ENCODE data around the gene COL15A1.
"Not testable (repeated sequence)": the region's sequence is repeated elsewhere in the genome, so short reads cannot be mapped to it uniquely, and the experiment has no call there.

The COL15A1 gene

DNA sequence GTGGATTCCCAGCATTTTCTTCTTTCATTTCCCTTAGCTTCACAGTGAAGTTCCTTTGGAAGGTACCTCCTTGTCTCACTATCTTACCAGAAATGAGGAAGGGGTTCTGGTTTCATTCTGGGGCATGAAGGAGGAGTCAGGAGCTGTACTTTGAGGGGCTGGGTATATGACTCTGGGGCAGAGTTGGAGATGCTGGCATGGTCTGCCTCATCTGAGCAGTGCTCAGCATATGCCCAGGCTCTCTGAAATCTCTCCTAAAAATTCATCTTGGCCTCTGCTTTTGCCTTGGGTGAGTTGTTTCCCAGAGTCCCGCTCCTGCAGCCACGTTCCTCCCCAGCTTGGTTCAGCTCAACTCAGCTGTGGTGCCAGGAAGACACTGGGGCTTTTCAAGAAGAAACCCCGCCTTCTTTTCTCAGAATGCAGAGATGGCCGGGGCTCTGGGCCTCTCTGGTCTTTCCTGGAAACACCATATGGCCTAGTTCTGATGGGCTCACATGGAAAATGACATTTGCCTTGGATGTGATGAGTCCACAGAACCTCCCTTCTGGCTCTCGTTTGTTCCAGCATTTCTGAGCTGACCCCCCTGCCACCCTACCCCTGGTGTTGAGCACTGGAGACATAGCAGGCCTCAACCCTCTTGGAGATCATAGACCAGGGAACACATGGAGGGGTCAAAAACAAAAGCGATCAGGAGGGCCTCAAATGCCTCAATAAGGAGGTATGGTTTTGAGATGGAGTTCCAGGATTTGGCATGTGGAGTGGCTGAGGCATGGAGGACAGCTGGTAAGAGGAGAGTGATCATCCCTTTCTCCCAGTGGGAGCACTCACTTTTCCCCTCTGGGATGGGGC is 149.2 kb downstream of the COL15A1 start:
- DNase-seq, result peak; percentile 37

DNA sequence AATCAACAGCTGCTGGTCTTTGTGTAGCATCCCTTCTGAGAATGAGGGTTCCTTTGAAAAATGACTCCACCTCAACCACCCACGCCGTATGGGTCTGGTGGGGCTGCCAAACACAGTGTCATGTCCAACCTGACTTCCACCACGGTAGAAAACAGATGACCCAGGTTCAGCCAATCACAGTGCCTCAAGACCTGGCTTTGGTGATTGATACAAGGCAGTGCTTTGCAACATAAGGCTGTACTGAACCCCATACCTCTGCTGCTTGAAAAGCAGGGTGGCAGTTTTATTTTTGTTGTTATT is 149.7 kb downstream of the COL15A1 start:
- peak; percentile 14 for DNase-seq

DNA sequence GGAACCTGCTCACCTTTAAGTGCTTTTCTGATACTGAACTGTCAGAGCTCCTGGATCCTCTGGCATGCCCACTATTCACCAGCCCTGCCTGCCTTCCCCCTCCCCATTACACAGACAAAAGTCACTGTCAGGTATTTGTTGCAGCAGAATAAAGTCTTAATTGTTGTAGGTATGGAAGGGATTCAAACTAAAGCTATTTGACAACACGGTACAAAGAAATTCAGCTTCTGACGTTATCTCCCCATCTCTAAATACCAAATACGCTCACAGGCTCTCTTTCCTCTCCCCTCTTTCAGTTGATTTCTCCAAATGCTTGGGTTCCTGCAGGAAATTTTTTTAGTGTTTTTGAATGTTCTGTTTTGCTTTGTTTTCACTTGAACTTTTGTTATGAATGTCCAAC is 151.9 kb downstream of the COL15A1 start:
- DNase-seq, result no peak

DNA sequence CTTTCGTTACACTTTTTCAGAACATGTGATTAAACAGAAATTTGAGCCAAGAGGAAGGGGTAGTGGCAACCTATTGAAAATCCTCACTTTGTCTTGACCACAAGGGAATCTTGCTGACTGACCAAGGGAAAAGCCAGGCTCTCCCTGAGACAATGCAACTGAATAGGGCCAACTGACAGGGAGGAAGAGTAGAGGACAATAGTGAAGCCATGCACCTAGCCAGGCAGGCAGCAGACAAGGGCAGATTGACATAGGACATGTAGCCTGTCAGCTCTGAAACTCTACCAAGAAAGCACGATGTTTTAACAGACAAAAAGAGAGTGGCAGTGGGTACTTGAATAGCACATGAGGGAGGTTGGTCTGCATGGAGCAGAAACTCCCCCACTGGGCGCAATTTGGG is 152.7 kb downstream of the COL15A1 start:
- no peak for DNase-seq

DNA sequence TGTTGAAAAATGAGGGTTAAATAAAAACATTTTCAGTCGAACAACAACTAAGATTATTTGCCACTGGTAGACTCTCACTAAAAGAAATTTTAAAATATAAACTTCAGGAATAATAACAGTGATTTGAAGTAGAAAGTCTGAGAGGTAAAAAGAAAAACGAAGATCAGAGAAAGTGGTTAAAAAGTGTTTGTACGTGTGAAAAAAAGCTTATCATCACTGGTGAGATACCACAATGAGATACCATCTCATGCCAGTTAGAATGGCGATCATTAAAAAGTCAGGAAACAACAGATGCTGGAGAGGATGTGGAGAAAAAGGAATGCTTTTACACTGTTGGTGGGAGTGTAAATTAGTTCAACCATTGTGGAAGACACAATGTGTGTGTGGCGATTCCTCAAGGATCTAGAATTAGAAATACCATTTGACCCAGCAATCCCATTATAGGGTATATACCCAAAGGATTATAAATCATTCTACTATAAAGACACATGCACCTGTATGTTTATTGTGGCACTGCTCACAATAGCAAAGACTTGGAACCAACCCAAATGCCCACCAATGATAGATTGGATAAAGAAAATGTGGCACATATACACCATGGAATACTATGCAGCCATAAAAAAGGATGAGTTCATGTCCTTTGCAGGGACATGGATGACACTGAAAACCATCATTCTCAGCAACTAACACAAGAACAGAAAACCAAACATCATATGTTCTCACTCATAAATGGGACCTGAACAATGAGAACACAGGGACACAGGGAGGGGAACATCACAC is 156.3 kb downstream of the COL15A1 start:
- DNase-seq, result not testable (repeated sequence)

DNA sequence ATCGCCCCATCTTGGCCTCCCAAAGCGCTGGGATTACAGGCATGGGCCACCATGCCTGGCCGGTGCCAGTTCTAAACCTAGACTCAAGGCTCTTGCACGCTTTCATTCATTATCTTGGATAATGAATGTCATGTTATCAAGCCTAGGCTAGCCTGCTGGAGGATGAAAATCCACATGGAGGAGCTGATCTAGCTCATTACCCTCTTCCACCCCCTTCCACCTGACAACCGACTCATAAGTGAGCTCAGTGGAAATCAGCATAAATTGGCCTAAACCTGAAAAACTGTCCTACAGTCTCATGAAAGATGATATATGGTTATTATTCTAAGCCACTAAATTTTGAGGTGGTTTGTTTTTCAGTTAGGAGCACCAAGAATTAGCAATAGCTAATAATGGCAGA is 157.6 kb downstream of the COL15A1 start:
- no peak for DNase-seq

DNA sequence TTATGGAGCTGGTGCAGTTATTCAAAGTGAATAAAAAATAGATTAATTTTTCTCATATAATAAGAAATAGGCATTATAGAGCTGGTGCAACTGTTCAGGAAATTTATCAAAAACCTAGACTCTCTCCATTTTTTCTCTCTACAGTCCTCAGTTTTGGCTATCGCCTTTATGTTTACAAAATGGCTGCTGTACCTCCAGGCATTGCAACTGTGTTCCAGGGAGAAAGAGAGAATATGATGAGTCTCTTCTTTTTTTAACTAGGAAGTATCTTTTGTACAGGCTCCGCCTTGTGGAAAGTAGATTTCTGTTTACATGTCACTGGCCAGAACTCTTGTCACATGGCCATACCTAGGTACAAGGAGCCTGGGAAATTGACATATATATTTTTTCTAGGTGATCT is 158.1 kb downstream of the COL15A1 start:
- DNase-seq, result no peak

DNA sequence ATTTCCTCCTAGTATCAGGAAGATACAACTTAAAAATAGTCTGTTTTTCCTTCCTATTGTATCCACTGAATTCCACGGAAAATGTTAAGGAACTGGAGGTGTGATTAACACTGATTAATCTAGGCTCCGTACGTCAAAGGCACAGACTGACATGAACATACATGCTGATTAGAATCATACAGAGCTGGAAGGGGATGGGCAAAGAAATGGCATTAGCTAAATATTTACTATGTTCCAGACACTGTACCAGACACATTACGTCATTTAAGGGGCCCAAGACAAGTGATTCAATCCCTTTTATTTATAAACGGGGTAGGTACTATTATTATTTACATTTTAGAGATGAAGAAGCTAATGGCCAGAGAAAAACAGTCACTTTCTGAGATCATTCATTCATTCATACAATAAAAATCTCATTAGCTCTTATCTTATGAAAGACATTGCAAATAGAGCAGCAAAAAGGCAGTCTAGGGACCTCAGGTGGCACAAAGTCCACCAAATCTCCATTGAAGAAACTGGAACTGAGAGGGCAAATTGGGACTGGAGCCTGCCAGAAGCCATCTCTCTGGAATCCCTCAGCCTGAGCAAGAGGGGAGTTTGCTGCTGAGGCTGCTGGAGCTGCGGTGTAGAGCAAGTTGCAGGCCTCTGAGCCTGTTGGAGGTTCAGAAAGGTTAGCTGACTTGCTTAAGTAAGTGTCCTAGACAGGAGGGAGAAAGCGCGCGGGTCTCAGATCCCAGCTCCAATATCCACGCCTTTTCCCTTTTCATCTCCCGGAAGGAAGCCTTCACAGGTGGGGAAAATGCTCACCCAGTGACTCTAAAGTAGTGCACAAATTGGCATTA is 159.6 kb downstream of the COL15A1 start:
- no peak for DNase-seq

DNA sequence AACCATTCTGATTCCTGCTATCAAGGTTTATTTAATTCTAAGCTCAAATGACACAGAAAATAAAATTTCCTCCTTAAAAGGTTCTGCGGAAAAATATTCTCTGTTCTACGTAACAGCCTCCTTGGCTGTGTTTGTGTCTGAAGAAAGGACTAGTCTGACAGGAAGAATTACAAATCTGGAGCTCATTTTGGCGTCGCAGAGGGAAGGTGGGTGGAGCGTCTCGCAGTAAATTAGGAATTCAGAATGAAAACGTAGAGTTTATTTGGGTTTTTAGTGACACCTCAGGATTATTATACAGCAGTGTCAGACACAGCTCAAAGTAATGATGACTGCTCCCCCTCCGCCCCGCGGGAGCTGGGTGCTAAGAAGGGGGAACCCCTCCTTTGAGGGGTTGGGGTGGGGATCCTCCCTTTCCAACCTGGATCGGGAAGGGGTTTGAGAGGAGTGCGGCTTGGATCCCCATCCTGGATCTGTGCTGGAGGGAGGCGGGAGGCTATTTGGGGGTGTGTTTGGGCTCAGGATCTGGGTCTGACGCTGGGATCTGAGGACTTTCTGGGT is 160.3 kb downstream of the COL15A1 start:
- no peak for DNase-seq

DNA sequence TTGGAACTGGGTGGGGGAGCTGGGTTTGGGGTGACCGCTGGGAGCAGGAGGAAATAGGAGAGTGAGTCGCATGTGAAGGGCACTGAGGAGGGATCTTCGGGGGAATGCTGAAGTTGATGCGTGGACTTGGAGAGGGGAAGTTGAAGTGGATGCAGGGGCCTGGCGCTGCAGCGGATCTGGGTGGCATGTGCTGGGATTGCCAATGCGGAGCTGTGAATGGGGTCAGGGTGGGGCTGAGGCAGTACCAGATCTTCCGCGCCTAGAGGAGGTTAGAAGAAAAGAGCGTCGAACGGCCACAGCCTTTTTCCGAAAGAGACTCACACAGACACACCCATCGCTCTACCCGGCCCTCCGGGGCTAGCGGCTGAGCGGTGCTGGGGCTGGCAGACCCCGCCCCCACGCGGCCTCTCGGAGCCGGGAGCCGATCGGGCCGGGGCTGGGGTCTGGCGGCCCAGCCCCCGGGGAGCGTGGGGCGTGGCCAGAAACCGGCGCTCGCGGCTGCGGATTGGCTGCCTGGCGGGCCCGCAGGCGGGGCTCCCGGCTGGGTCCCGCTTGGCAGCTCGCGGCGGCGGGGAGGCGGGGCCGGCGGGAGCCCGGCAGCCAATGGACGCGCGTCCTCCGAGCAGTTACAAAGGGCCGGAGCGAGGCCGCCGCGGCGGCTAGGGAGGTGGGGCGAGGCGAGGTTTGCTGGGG is 160.9 kb downstream of the COL15A1 start, which contains the start of gene TGFBR1:
Gene TGFBR1, plus strand, starts transcription at position 655 of the 693 bp plus-strand sequence. CDS start 93 bp downstream, outside the sequence.
- DNase-seq, result peak; percentile 94

DNA sequence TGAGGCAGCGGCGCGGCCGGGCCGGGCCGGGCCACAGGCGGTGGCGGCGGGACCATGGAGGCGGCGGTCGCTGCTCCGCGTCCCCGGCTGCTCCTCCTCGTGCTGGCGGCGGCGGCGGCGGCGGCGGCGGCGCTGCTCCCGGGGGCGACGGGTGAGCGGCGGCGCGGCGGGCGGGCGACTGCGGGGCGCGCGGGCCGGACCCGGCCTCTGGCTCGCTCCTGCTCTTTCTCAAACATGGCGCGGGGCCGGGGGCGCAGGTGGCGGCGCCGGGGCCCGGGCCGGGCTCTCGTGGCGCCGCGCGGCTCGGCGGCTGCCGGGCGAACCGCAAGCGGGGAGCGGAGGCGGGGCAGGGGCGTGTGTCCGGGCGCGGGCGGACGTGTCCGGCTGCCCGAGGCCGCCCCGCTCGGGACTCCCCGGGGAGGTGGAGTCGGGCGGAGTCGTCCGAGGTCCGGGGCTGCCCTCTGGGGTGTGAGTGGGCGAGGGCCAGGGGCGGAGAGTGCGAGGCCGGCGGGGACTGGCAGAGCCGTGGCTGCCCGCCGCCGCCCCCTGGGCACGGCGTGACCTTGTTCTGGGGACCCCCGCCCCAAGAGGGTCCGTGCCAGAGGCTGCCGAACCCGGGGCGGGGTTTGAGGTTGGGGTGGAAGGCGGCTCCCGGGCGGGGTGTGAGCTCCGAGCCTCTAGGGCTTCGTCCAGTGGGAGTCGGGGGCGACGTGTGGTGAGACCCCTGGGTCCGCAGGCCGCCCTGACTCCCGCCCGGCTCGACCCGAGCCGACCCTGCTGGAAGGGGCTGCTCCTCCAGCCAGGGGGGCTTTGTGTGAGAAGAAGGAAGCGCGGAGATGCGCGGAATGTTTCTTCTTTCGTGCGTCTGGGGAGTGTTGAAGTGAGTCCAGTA is 161.7 kb downstream of the COL15A1 start:
- peak; percentile 43 for DNase-seq

DNA sequence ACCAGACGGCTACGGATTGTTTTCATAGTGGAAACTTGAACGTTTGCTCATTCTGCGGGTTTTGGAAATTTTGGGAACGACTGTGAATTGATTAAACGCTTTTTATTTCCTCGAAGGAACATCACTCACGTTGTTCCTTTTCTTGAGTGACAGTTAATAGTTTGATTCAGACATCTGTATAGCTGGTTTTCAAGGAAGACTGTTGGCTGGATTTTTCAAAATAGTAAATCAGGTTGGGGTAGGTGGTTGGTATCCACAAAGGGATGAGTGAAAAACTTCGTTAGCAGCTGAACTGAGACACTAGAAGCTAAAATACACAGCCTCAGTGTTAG is 162.3 kb downstream of the COL15A1 start:
- DNase-seq, result no peak

DNA sequence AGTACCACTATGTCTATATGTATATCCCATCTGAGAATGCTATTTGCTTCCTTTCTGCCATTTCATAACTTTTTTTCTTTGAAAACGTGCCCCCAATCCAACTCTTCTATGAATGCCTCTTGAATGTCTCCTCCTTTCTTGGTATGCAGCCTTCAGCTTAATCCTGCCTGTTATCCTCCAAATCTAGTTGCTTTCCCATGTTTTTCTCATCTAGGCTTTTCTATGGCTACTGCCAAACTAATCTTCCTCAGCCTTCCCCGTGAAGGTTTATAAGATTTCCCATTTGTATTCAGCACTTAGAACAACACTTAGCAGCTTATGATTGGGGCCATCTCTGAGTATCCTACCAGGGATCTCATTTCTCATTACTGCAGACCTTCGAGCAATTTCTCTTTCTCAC is 163.7 kb downstream of the COL15A1 start:
- no peak for DNase-seq

DNA sequence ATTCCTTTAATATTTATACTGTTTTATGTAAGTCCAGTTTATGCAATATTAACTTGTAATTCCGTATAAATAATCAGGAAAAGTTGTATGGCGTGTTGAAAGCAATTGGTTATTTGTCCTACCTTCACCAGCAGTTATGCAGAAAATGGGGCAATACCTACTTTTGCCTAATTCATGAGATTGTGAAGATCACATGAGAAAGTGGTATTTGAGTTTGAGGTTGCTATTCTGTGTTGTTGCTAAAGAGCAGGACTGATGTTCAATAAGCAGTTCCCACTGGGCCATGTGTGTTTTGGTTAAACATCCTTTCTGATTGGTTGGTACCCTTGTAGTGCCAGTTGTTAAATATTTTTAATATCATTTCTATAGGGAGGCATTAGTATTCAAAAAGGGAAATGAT is 164.4 kb downstream of the COL15A1 start:
- no peak for DNase-seq

DNA sequence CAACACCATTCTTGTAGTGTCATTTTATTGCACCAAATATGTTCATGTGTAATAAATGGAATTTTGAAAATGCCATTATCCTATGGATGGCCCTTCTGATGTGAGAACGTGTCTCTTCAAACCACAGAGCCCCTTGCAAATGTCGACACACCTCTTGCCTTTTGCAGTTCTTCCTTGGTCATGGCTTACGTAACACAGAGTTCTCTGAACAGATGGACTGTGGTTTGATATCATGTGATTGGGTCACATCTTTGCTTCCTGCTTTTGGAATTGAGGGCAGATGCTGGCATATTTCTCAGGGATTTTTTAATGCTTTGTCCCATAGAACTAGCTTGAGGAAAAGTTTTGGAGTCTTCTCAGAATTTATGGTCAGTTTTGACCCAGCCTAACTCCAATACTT is 165.8 kb downstream of the COL15A1 start:
- no peak for DNase-seq

DNA sequence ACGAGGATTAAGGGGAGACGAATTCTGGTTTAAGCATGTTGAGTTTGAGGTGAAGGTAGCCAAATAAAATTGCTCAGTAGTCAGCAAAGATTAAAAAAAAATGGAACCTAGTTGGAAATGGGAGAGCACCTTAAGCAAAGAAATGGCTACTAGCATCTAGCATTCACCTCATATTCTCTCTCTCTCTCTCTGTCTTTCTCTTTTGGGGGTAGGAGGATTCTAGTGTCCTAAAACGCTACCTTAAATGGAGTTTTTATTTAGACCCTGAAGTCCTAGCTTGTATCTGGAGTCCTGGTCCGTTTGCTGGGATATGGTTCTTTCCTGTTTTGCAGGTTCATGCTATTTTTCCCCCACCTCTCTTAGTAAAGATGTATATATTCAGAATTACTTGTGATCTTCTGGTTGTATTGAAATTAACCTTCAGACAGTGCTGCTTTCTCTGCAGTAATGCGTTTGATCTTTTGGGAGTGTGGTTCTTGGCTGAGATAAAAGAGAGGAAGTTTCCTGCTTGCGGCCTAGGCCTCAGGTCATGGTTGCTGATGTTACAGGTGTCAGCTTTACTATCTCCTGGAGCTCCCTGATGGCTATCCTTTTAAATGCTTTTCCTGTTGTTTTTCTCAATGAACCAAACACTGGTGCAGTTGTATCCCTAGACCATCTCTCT is 169.2 kb downstream of the COL15A1 start:
- peak; percentile 24 for DNase-seq

DNA sequence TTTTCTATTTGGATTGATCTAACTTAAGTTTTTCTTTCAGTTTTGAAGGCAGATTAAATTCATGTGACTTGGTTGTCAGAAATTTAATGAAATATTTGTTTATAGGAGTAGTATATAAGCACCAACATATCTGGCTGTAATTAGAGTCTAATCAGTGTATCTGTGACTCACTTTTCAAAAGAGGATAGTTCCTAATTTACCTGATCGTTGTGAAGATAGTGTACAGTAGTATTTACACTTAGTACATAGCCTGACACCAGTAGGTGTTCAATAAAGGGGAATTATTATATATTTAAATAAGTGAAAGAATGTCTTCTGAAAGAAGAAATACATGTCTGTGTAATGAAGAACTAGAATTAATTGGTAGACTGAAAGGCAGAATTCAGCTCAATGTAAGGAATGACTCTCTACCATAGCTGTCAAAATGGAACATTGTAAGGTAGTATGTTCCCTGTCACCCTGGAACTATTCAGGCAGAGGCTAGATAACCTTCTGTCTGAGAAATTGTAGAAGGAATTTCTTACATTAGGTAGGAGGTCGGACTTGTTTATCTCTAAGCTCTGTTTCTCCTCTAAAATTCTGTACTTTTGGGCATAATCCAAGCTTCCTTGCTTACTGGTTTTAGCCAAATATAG is 169.8 kb downstream of the COL15A1 start:
- DNase-seq, result no peak

DNA sequence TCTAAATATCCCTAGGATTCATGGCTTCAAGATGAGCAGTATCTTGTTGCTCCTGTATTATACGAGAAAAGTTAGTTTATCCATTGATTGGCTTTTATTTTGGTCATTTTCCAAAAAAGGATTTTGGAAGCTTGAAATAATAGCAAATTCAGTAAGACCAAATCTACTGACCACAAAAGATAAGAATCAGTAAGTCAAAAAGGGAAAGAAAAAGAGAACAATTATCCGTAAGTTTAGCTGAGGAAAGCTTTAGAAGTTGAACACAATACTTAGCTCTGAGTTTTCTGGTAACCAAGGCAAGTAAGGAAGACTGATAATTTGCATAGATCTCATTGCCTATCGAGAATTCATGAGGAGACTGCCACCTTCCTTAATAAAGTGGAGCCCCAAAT is 170.3 kb downstream of the COL15A1 start:
- DNase-seq, result no peak

DNA sequence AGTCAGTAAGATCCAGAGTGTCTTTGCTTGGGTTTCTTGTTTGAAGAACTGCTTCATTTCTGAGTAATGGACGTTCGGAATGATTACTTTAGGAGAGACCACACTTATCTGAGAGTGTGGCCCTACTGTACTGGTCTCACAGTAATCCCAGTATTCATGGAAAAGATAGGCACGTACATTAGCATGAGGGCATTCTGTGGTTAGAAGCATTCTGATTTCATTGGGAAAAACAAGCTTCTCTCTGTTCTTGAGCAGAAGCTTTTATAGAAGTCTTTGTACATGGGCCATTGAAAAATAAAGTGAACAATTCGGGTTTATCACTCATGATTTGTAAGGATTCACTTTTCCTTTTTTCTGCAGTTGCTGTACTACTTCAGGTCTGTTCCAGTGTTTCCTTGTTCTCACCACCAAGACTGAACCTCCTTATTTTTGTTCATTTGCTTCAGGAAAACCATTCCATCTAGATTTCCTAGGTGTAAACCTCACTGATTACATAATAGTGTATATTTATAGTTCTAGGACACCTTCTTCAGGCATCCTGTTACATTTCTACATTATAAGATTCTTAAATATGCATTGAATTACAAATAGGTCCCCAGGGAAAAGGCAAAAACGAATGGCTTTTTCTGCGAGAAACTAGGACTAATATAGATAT is 171.3 kb downstream of the COL15A1 start:
- no peak for DNase-seq

DNA sequence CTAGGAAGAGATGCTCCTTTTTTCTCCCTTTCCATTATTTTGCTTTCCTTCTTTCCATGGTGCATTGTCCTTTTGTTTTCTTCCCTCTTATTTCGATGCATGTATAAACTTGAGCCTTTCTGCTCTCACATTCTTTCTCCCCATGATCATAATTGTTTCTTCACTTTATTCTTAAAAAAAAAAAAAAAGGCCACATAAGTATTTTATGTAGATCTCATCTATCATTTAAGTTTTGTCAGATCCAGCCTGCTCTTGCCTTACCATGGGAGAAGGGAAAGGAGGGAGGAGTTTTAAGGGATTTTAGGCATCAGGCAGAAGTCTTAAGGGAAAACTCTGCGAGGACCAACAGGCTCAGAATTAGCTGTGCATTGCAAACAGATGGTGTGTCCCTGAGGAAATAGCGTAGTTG is 172.3 kb downstream of the COL15A1 start:
- DNase-seq, result no peak

All from activated naive CD4-positive, alpha-beta T cell treated with Interleukin-2 at 50 U/mL for 16 hours (primary cell).